ENCODE measurements around the gene GRM4.

Gene GRM4

DNA sequence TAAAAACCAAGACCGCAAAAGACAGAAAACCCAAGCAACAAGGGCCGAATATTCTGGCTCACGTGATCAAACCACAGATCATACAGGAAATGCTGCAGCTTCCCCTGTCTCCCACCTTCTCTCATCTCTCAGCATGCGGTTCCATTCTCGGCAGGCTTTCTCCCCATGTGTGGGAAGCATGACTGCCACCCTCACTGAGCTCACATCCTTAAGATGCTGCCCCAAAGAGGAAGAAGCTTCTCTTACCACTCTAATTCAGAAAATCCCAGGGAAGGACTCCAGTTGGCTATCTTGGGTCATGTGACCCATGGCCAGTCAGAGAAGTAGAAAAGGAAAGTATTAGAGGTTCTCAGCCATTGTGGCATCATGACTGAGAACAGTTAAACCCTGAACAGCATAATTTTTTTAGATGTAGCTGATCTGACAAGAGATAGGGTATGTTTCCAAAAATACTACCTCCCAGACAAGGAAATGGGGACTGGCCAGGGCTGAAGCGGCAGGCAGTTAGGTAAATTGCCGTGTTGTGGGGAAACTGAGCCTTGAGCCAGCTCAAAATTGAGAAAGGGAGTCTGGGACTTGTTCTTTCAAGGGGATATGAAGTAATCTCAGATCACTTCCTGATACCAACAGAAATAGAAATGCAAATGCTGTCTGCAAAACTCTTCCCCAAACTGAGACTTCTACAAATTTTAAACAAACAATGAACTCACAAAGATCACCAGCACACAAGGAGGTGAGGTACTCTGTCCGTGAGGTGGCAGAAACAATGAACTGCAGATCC is 37.1 kb upstream of the GRM4 start:
- peak; percentile 98 for DNase-seq (ENCODE audit: low read depth)
- H3K4me3 ChIP-seq (ENCODE audit: low read depth, low read length) = peak overlapping the region; percentile 56
- TF ChIP-seq, protein P1, sequence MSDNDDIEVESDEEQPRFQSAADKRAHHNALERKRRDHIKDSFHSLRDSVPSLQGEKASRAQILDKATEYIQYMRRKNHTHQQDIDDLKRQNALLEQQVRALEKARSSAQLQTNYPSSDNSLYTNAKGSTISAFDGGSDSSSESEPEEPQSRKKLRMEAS (IDR thresholded peaks at IDR 0.05; ENCODE audit: low read depth, low read length) = peak; percentile 97
- TF ChIP-seq MYC (IDR thresholded peaks at IDR 0.05; ENCODE audit: low read depth, low read length) = peak; percentile 82
- no peak for TF ChIP-seq POLR2A (IDR thresholded peaks at IDR 0.05; ENCODE audit: extremely low read depth, insufficient read length)

GRCh38 chr6:34181908-34182307 is 36.0 kb upstream of the GRM4 start:
- H3K4me3 ChIP-seq (ENCODE audit: low read depth, low read length) = no peak overlapping the region
- peak; percentile 47 for DNase-seq (ENCODE audit: low read depth)
- TF ChIP-seq, protein P1 (IDR thresholded peaks at IDR 0.05; ENCODE audit: low read depth, low read length) = no peak

GRCh38 chr6:34179106-34179720 is 33.3 kb upstream of the GRM4 start:
- no peak overlapping the region for H3K4me3 ChIP-seq (ENCODE audit: low read depth, low read length)
- DNase-seq (ENCODE audit: low read depth) = no peak
- no peak for TF ChIP-seq POLR2A (IDR thresholded peaks at IDR 0.05; ENCODE audit: extremely low read depth, insufficient read length)
- TF ChIP-seq, protein P1 (IDR thresholded peaks at IDR 0.05; ENCODE audit: low read depth, low read length) = no peak
- TF ChIP-seq, protein P2, sequence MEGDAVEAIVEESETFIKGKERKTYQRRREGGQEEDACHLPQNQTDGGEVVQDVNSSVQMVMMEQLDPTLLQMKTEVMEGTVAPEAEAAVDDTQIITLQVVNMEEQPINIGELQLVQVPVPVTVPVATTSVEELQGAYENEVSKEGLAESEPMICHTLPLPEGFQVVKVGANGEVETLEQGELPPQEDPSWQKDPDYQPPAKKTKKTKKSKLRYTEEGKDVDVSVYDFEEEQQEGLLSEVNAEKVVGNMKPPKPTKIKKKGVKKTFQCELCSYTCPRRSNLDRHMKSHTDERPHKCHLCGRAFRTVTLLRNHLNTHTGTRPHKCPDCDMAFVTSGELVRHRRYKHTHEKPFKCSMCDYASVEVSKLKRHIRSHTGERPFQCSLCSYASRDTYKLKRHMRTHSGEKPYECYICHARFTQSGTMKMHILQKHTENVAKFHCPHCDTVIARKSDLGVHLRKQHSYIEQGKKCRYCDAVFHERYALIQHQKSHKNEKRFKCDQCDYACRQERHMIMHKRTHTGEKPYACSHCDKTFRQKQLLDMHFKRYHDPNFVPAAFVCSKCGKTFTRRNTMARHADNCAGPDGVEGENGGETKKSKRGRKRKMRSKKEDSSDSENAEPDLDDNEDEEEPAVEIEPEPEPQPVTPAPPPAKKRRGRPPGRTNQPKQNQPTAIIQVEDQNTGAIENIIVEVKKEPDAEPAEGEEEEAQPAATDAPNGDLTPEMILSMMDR (IDR thresholded peaks at IDR 0.05; ENCODE audit: low read depth, low read length) = no peak
- TF ChIP-seq MYC (IDR thresholded peaks at IDR 0.05; ENCODE audit: low read depth, low read length) = no peak

GRCh38 chr6:34178357-34179105 is 32.6 kb upstream of the GRM4 start:
- DNase-seq (ENCODE audit: low read depth) = peak; percentile 37
- no peak overlapping the region for H3K4me3 ChIP-seq (ENCODE audit: low read depth, low read length)
- TF ChIP-seq, protein P1 (IDR thresholded peaks at IDR 0.05; ENCODE audit: low read depth, low read length) = no peak
- TF ChIP-seq, protein P2 (IDR thresholded peaks at IDR 0.05; ENCODE audit: low read depth, low read length) = no peak
- TF ChIP-seq MYC (IDR thresholded peaks at IDR 0.05; ENCODE audit: low read depth, low read length) (no peak), POLR2A (IDR thresholded peaks at IDR 0.05; ENCODE audit: extremely low read depth, insufficient read length) (no peak)

GRCh38 chr6:34177181-34177591 is 31.3 kb upstream of the GRM4 start:
- no peak for DNase-seq (ENCODE audit: low read depth)
- TF ChIP-seq, protein P2 (IDR thresholded peaks at IDR 0.05; ENCODE audit: low read depth, low read length) = no peak
- TF ChIP-seq MYC (IDR thresholded peaks at IDR 0.05; ENCODE audit: low read depth, low read length) = no peak
- TF ChIP-seq, protein P1 (IDR thresholded peaks at IDR 0.05; ENCODE audit: low read depth, low read length) = no peak
- TF ChIP-seq POLR2A (IDR thresholded peaks at IDR 0.05; ENCODE audit: extremely low read depth, insufficient read length) = no peak
- H3K4me3 ChIP-seq (ENCODE audit: low read depth, low read length) = no peak overlapping the region

DNA sequence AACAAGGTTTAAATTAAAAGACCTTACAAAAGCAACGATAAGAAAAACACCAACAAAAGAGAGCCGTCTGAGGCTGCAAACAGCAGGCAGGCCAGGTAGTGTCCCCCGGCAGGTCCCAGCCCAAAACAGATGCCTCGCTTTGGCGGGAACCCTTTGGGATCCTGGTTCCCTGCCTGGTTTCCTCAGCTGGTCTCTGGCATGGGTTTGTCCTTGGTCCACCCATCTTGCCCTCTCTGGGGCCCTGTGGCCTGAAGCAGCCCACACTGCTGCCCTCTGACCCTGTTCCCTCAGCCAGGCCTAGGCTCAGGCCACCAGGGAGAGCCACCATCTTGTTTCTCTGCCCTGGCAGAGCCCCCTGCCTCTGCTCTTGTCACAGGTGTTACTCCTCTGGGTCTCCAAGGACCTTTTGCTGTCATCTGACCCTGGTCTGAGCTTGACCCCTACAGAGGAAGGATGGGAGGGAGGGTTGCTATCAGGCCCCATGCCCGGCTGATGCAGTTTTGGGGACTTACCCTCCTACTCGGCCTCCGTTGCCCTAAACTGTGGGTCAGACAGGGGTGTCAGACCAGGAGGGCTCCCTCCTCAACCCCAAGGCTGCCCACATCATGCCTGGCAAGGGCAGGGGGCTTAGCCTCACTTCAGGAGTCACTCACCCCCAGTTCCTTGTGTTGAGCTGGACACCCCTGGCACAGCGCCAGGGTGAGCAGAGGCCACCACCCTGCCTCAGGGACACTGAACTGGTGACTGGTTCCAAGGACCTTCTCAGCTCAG is 30.6 kb upstream of the GRM4 start:
- TF ChIP-seq, protein P2 (IDR thresholded peaks at IDR 0.05; ENCODE audit: low read depth, low read length) = no peak
- TF ChIP-seq POLR2A (IDR thresholded peaks at IDR 0.05; ENCODE audit: extremely low read depth, insufficient read length) (no peak), MYC (IDR thresholded peaks at IDR 0.05; ENCODE audit: low read depth, low read length) (no peak)
- TF ChIP-seq, protein P1 (IDR thresholded peaks at IDR 0.05; ENCODE audit: low read depth, low read length) = no peak
- no peak overlapping the region for H3K4me3 ChIP-seq (ENCODE audit: low read depth, low read length)
- DNase-seq (ENCODE audit: low read depth) = no peak

Data from NB4 (cell line).